ENCODE measurements around the gene ANKRD6. TPM values are rescaled to one million over a fixed set of nuclear protein-coding genes. Genes with fewer than 3 reads are reported as not detected.
A peak's percentile ranks its signal among the peaks of the same experiment; 100 is the strongest.
"Not testable (repeated sequence)": the region's sequence is repeated elsewhere in the genome, so short reads cannot be mapped to it uniquely, and the experiment has no call there.

The ANKRD6 gene
- polyA plus RNA-seq, 3 donors = 0.93 to 3.0 (median 1.2) TPM

DNA sequence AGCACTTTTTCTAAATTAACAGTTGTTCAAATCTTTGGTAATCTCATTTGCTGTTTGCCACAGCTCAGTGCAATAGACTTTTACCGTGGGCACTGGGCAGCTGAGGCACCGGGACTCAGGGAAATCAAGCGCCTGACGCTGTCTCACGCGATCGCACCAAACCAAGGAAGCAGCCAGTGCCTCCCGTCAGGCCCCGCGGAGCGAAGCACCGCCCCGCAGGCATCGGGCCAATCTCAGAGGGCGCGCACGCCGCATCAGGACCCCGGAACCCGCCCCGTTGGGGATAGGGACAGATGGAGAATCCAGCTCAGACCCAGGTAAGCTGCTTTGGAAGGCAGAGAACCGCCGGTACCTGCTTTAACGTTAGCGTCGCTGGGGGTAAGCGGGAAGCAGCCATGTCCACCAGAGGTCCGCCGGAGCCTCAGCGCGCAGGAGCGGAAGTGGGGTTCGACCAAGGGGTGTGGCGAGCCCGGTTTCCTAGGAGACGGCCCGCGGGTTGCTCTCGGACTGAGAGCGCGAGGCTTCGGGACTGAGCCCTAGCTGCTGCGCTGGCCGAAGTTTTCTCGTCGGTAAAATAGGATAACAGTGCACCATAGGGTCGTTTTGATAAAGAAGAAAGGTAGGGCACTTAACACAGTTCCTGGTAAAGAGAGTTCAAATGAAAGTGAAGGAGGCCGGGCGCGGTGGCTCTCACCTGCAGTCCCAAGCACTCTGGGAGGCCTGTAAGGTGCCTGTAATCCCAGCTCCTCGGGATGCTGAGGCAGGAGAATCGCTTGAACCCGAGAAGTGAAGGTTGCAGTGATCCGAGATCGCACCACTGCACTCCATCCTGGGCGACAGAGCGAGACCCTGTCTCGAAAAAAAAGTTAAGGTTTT, 205.6 kb downstream of the ANKRD6 start, which contains the start of gene LYRM2:
Gene LYRM2, minus strand, starts transcription at position 428 of the 876 bp plus-strand sequence. Its CDS starts 31 bp downstream, at position 397.
- peak within 1 kb of the TSS; percentile 92 to 94 for H3K4me3 Mint-ChIP-seq
- H3K27me3 ChIP-seq (ENCODE audit: control insufficient read depth in 2 of 2, insufficient read depth in 2 of 2, low read length in 2 of 2) = no peaks in the 10 kb centered on the region
- H3K9me3 ChIP-seq (replicated peaks in 1 of 2; ENCODE audit: control insufficient read depth in 1 of 2, insufficient read depth in 1 of 2, low read length in 2 of 2) = no peaks in the 10 kb centered on the region
- H3K36me3 ChIP-seq (replicated peaks in 1 of 2; ENCODE audit: control insufficient read depth in 1 of 2, insufficient read depth in 2 of 2, low read length in 2 of 2) = peaks cover 18 to 45% of the 10 kb centered on the region in 2 donors
- H3K9ac ChIP-seq (ENCODE audit: insufficient read depth, low read length, poor library complexity, severe bottlenecking) = peak within 1 kb of the TSS; percentile 90
- TF ChIP-seq, protein P1, sequence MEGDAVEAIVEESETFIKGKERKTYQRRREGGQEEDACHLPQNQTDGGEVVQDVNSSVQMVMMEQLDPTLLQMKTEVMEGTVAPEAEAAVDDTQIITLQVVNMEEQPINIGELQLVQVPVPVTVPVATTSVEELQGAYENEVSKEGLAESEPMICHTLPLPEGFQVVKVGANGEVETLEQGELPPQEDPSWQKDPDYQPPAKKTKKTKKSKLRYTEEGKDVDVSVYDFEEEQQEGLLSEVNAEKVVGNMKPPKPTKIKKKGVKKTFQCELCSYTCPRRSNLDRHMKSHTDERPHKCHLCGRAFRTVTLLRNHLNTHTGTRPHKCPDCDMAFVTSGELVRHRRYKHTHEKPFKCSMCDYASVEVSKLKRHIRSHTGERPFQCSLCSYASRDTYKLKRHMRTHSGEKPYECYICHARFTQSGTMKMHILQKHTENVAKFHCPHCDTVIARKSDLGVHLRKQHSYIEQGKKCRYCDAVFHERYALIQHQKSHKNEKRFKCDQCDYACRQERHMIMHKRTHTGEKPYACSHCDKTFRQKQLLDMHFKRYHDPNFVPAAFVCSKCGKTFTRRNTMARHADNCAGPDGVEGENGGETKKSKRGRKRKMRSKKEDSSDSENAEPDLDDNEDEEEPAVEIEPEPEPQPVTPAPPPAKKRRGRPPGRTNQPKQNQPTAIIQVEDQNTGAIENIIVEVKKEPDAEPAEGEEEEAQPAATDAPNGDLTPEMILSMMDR (IDR thresholded peaks at IDR 0.05) = no peak
- H3K27ac Mint-ChIP-seq = peak within 1 kb of the TSS; percentile 96 to 98 (median 98)
- no peaks in the 10 kb centered on the region for H4K20me1 ChIP-seq (ENCODE audit: insufficient read depth, low read length)
- H3K4me2 ChIP-seq (replicated peaks; ENCODE audit: extremely low read depth, low read length, poor library complexity, severe bottlenecking) = peak within 1 kb of the TSS; percentile 84
- peaks cover 21% of the 10 kb centered on the region for H3K4me1 Mint-ChIP-seq
- intact Hi-C loops (cut with micrococcal nuclease) = loop anchor here in 1 of 2 donors (10.0 kb wide), 2 partner anchors 284 to 674 kb away; partner anchors contain the start of genes RNGTT and UBE2J1
- H3K27me3 Mint-ChIP-seq (ENCODE audit: low read depth in 3 of 3) = no peaks in the 10 kb centered on the region
- peak; percentile 91 to 93 (median 92) for DNase-seq
- H3K4me3 ChIP-seq (replicated peaks in 1 of 3; ENCODE audit: low read depth in 2 of 3, low read length in 3 of 3) = peak within 1 kb of the TSS; percentile 57 to 91 (median 84)
- H2AFZ ChIP-seq (ENCODE audit: insufficient read depth, low read depth, low read length, poor library complexity, severe bottlenecking) = peak within 1 kb of the TSS; percentile 86
- H3K79me2 ChIP-seq (ENCODE audit: insufficient read depth, low read length) = peaks cover 8% of the 10 kb centered on the region
- 3% methylated on average over 58 of the region's 58 CpGs for WGBS (ENCODE audit: insufficient coverage)
- peaks cover 30 to 37% of the 10 kb centered on the region in 2 donors for H3K36me3 Mint-ChIP-seq
- peak within 1 kb of the TSS; percentile 78 to 98 for H3K27ac ChIP-seq (ENCODE audit: low read depth in 1 of 2, low read length in 2 of 2)
- H3K4me1 ChIP-seq (ENCODE audit: control insufficient read depth in 1 of 2, insufficient read depth in 2 of 2, low read length in 2 of 2) = peaks cover 14 to 16% of the 10 kb centered on the region in 2 donors
- H3K9me3 Mint-ChIP-seq = peaks cover 0 to 3% (median 0%) of the 10 kb centered on the region in 7 donors

DNA sequence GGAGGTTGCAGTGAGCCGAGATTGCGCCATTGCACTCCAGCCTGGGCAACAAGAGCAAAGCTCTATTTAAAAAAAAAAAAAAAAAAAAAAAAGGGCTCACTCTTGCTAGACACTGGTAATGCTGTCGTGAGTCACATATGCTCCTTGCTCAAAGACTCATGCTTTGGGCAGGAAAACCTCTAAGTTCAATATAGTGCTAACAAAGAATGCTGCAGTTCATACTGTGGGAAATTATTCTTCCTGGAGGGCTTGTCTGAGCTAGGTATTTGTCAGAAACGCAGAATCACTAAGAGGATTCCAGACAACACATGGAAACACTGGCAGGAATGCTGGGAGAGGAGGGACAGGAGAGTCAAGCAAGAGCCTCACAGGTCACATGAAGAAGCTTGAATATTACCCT, 207.9 kb downstream of the ANKRD6 start:
- peaks cover 27 to 51% of the 10 kb centered on the region in 2 donors for H3K36me3 ChIP-seq (replicated peaks in 1 of 2; ENCODE audit: control insufficient read depth in 1 of 2, insufficient read depth in 2 of 2, low read length in 2 of 2)
- peaks cover 0 to 3% (median 0%) of the 10 kb centered on the region in 7 donors for H3K9me3 Mint-ChIP-seq

DNA sequence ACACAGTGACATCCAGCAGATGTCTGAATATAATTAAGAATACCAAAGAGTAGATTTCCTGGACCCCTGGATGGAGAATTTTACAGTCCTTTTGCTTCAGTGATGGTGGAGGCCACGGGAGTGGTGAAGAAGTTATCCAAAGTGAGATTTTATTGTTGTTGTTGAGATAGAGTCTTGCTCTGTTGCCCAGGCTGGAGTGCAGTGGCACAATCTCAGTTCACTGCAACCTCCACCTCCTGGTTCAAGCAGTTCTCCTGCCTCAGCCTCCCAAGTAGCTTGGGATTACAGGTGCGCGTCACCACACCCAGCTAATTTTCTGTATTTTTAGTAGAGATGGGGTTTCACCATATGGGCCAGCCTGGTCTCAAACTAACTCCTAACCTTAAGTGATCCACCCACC, 208.6 kb downstream of the ANKRD6 start:
- H3K4me1 Mint-ChIP-seq = peaks cover 17% of the 10 kb centered on the region
- H3K9me3 Mint-ChIP-seq; H3K9me3 ChIP-seq (replicated peaks in 1 of 2; ENCODE audit: control insufficient read depth in 1 of 2, insufficient read depth in 1 of 2, low read length in 2 of 2); intact Hi-C loops (cut with micrococcal nuclease); H3K4me3 ChIP-seq (replicated peaks in 1 of 3; ENCODE audit: low read depth in 2 of 3, low read length in 3 of 3); H3K4me3 Mint-ChIP-seq; H4K20me1 ChIP-seq (ENCODE audit: insufficient read depth, low read length); H3K27ac Mint-ChIP-seq; H3K27me3 ChIP-seq (ENCODE audit: control insufficient read depth in 2 of 2, insufficient read depth in 2 of 2, low read length in 2 of 2); H3K9ac ChIP-seq (ENCODE audit: insufficient read depth, low read length, poor library complexity, severe bottlenecking); H3K4me2 ChIP-seq (replicated peaks; ENCODE audit: extremely low read depth, low read length, poor library complexity, severe bottlenecking); H3K27me3 Mint-ChIP-seq (ENCODE audit: low read depth in 3 of 3); DNase-seq; H2AFZ ChIP-seq (ENCODE audit: insufficient read depth, low read depth, low read length, poor library complexity, severe bottlenecking); H3K27ac ChIP-seq (ENCODE audit: low read depth in 1 of 2, low read length in 2 of 2); H3K79me2 ChIP-seq (ENCODE audit: insufficient read depth, low read length): not testable (repeated sequence)
- no CpG with 5 or more reads among the region's 3 CpGs for WGBS (ENCODE audit: insufficient coverage)
- H3K36me3 ChIP-seq (replicated peaks in 1 of 2; ENCODE audit: control insufficient read depth in 1 of 2, insufficient read depth in 2 of 2, low read length in 2 of 2) = peaks cover 29 to 51% of the 10 kb centered on the region in 2 donors
- peaks cover 14 to 16% of the 10 kb centered on the region in 2 donors for H3K4me1 ChIP-seq (ENCODE audit: control insufficient read depth in 1 of 2, insufficient read depth in 2 of 2, low read length in 2 of 2)
- H3K36me3 Mint-ChIP-seq = peaks cover 35% of the 10 kb centered on the region in 2 donors

More for the DNA sequence above, 207.9 kb downstream of the ANKRD6 start:
- H3K79me2 ChIP-seq (ENCODE audit: insufficient read depth, low read length) = peaks cover 8% of the 10 kb centered on the region
- H3K27ac ChIP-seq (ENCODE audit: low read depth in 1 of 2, low read length in 2 of 2) = no peak overlapping the region
- H3K9me3 ChIP-seq (replicated peaks in 1 of 2; ENCODE audit: control insufficient read depth in 1 of 2, insufficient read depth in 1 of 2, low read length in 2 of 2) = no peaks in the 10 kb centered on the region
- peaks cover 14 to 16% of the 10 kb centered on the region in 2 donors for H3K4me1 ChIP-seq (ENCODE audit: control insufficient read depth in 1 of 2, insufficient read depth in 2 of 2, low read length in 2 of 2)
- no CpG with 5 or more reads among the region's 4 CpGs for WGBS (ENCODE audit: insufficient coverage)
- H3K4me3 ChIP-seq (replicated peaks in 1 of 3; ENCODE audit: low read depth in 2 of 3, low read length in 3 of 3) = no peak overlapping the region
- Mint-ChIP-seq H3K27me3 (ENCODE audit: low read depth in 3 of 3) (no peaks in the 10 kb centered on the region), H3K4me1 (peaks cover 18% of the 10 kb centered on the region), H3K4me3 (no peak overlapping the region), H3K27ac (no peak overlapping the region), H3K36me3 (peaks cover 36 to 37% of the 10 kb centered on the region in 2 donors)
- no peaks in the 10 kb centered on the region for H3K27me3 ChIP-seq (ENCODE audit: control insufficient read depth in 2 of 2, insufficient read depth in 2 of 2, low read length in 2 of 2)
- DNase-seq = no peak
- H3K9ac ChIP-seq (ENCODE audit: insufficient read depth, low read length, poor library complexity, severe bottlenecking) = no peak overlapping the region
- intact Hi-C loops (cut with micrococcal nuclease) = no loop called here
- no peak overlapping the region for H2AFZ ChIP-seq (ENCODE audit: insufficient read depth, low read depth, low read length, poor library complexity, severe bottlenecking)
- TF ChIP-seq, protein P1 (IDR thresholded peaks at IDR 0.05) = no peak
- no peaks in the 10 kb centered on the region for H4K20me1 ChIP-seq (ENCODE audit: insufficient read depth, low read length)
- H3K4me2 ChIP-seq (replicated peaks; ENCODE audit: extremely low read depth, low read length, poor library complexity, severe bottlenecking) = no peak overlapping the region
